HCT116 (cell line): Measurements from ENCODE around the gene STX2. TPM values are rescaled to one million over a fixed set of nuclear protein-coding genes. Genes with fewer than 3 reads are reported as not detected.

Experiments
- ATAC-seq: fragments of 200-7000 bp; cut with Tn5 transposase; 2 replicates; pipeline ENCODE4 v1.9.1; 2020; ENCODE audit warnings: mild to moderate bottlenecking, moderate library complexity
- BruUV-seq: library from RNA; stranded (reverse); fragments of 400-500 nt; replicated peaks from 2 replicates; lab custom pipeline; 2021; lab: Mats Ljungman, UMichigan
- CTCF ChIA-PET: fragments of 300-600 bp; sonication (Branson Sonifier 250); formaldehyde crosslinking; loops from one replicate; lab custom pipeline; 2021; ENCODE audit warnings: antibody characterized with exemption; lab: Charles Lee
- POLR2A ChIA-PET: fragments of 300-600, 350-600 bp; sonication (Branson Sonifier 250); formaldehyde crosslinking; loops from one replicate; lab custom pipeline; 2021; ENCODE audit warnings: antibody characterized with exemption; lab: Charles Lee
- RAD21 ChIA-PET, 2 experiments: fragments of 300-600 bp; sonication (Branson Sonifier 250); formaldehyde crosslinking; loops; one replicate each; lab custom pipeline; 2023; ENCODE audit warnings: low total read pairs in 2 of 2; ENCODE audit not compliant: uncharacterized antibody in 2 of 2, unreplicated experiment in 2 of 2, low non-redundant PET in 1 of 2; lab: Charles Lee
- DNase-seq: peaks from one replicate; pipeline ENCODE4 v3.0.0-alpha.2; 2010; ENCODE audit warnings: low read depth, low spot score
- H2AFZ ChIP-seq: fragments of 200-600 bp; shearing (Covaris generic), sonication (generic); 2 replicates; pipeline ENCODE4 v1.6.1; 2017; ENCODE audit warnings: low read depth, mixed run types, mixed read lengths, antibody characterized with exemption, low read length; ENCODE audit not compliant: poor library complexity, severe bottlenecking
- H3K27ac ChIP-seq: 2 replicates; pipeline ENCODE4 v1.5.1; 2012; ENCODE audit warnings: low read depth, low read length
- H3K27me3 ChIP-seq: fragments of 200-600 bp; sonication (generic); 2 replicates; pipeline ENCODE4 v1.6.1; 2016; ENCODE audit warnings: mixed run types, low read length, mixed read lengths; ENCODE audit not compliant: insufficient read depth
- H3K36me3 ChIP-seq, 2 experiments: fragments of 200-500 bp in 1 of 2; fragments of 200-600 bp in 1 of 2; sonication (Bioruptor generic) in 1 of 2; sonication (generic) in 1 of 2; 2 replicates each; pipeline versions ENCODE4 v1.5.1 to v1.6.1; 2014 to 2016; ENCODE audit warnings: low read length in 2 of 2, inconsistent platforms in 1 of 2, mixed read lengths in 1 of 2, mixed run types in 1 of 2; ENCODE audit not compliant: insufficient read depth in 2 of 2, control insufficient read depth in 1 of 2
- H3K4me1 ChIP-seq, 2 experiments: fragments of 200-600 bp in 1 of 2; sonication (generic) in 1 of 2; 2 replicates each; pipeline versions ENCODE4 v1.5.1 to v1.6.1; 2012 to 2017; ENCODE audit warnings: low read length in 2 of 2, inconsistent platforms in 1 of 2, mild to moderate bottlenecking in 1 of 2, mixed read lengths in 1 of 2, mixed run types in 1 of 2, moderate library complexity in 1 of 2; ENCODE audit not compliant: insufficient read depth in 2 of 2, control insufficient read depth in 1 of 2
- H3K4me2 ChIP-seq: fragments of 200-600 bp; sonication (generic); 2 replicates; pipeline ENCODE4 v1.6.1; 2017; ENCODE audit warnings: mixed run types, low read length, mixed read lengths
- H3K4me3 ChIP-seq, 2 experiments: fragments of 200-600 bp in 1 of 2; sonication (generic) in 1 of 2; replicated peaks in 1 of 2; 2 replicates each; pipeline ENCODE4 v1.5.1; 2011 to 2016; ENCODE audit warnings: low read length in 2 of 2, control low read depth in 1 of 2, low read depth in 1 of 2, mild to moderate bottlenecking in 1 of 2, mixed read lengths in 1 of 2, mixed run types in 1 of 2
- H3K79me2 ChIP-seq: fragments of 200-600 bp; sonication (generic); 2 replicates; pipeline ENCODE4 v1.6.1; 2017; ENCODE audit warnings: mild to moderate bottlenecking, mixed run types, low read length, moderate library complexity, mixed read lengths; ENCODE audit not compliant: insufficient read depth
- H3K9ac ChIP-seq: fragments of 200-600 bp; sonication (generic); 2 replicates; pipeline ENCODE4 v1.6.1; 2016; ENCODE audit warnings: low read length, mixed read lengths
- H3K9me2 ChIP-seq: fragments of 200-600 bp; sonication (generic), shearing (Covaris generic); 2 replicates; pipeline ENCODE4 v1.6.1; 2017; ENCODE audit warnings: mixed run types, mild to moderate bottlenecking, moderate library complexity; ENCODE audit not compliant: insufficient read depth
- H3K9me3 ChIP-seq, 2 experiments: fragments of 200-500 bp in 1 of 2; fragments of 200-600 bp in 1 of 2; sonication (Bioruptor generic) in 1 of 2; sonication (generic) in 1 of 2; 2 replicates each; pipeline ENCODE4 v1.6.1; 2014 to 2017; ENCODE audit warnings: low read length in 2 of 2, mixed read lengths in 2 of 2, inconsistent platforms in 1 of 2, low read depth in 1 of 2, mild to moderate bottlenecking in 1 of 2, mixed run types in 1 of 2, moderate library complexity in 1 of 2; ENCODE audit not compliant: control insufficient read depth in 1 of 2, insufficient read depth in 1 of 2
- H4K20me1 ChIP-seq: fragments of 200-600 bp; sonication (generic), shearing (Covaris generic); 2 replicates; pipeline ENCODE4 v1.6.1; 2017; ENCODE audit warnings: mixed run types, mild to moderate bottlenecking, moderate library complexity; ENCODE audit not compliant: insufficient read depth
- ATF3 ChIP-seq: IDR thresholded peaks from 2 replicates; pipeline ENCODE4 v1.6.1; 2012
- CTCF ChIP-seq, 3 experiments: fragments of 200-600 bp in 1 of 3; sonication (generic) in 1 of 3; IDR thresholded peaks in 2 of 3; conservative IDR thresholded peaks in 1 of 3; 2 replicates each; pipeline ENCODE4 v1.5.1; 2012 to 2017; ENCODE audit warnings: low read depth in 2 of 3, low read length in 2 of 3, antibody characterized with exemption in 1 of 3, borderline replicate concordance in 1 of 3, control low read depth in 1 of 3, mild to moderate bottlenecking in 1 of 3, mixed read lengths in 1 of 3, mixed run types in 1 of 3, moderate library complexity in 1 of 3; ENCODE audit not compliant: insufficient read depth in 1 of 3
- EGR1 ChIP-seq: IDR thresholded peaks from 2 replicates; pipeline ENCODE4 v1.6.1; 2012; ENCODE audit warnings: low read depth
- ELF1 ChIP-seq: IDR thresholded peaks from 2 replicates; pipeline ENCODE4 v1.6.1; 2012; ENCODE audit warnings: low read depth, borderline replicate concordance
- FOSL1 ChIP-seq: IDR thresholded peaks from 2 replicates; pipeline ENCODE4 v1.6.1; 2012; ENCODE audit warnings: low read depth
- JUND ChIP-seq: IDR thresholded peaks from 2 replicates; pipeline ENCODE4 v1.6.1; 2012
- MAX ChIP-seq: IDR thresholded peaks from 2 replicates; pipeline ENCODE4 v1.6.1; 2012
- POLR2A ChIP-seq: IDR thresholded peaks from 2 replicates; pipeline ENCODE4 v1.7.0; 2011; ENCODE audit warnings: borderline replicate concordance; ENCODE audit not compliant: insufficient read depth, insufficient read length; ENCODE audit errors: extremely low read depth
- POLR2AphosphoS5 ChIP-seq: IDR thresholded peaks from 2 replicates; pipeline ENCODE4 v1.6.1; 2011; ENCODE audit warnings: mild to moderate bottlenecking, low read depth, low read length, moderate library complexity
- RAD21 ChIP-seq: IDR thresholded peaks from 2 replicates; pipeline ENCODE4 v1.6.1; 2012; ENCODE audit warnings: low read depth, mild to moderate bottlenecking
- REST ChIP-seq: IDR thresholded peaks from 2 replicates; pipeline ENCODE4 v1.6.1; 2012; ENCODE audit warnings: low read depth
- SIN3A ChIP-seq: IDR thresholded peaks from 2 replicates; pipeline ENCODE4 v1.6.1; 2012; ENCODE audit warnings: low read depth
- SP1 ChIP-seq: IDR thresholded peaks from 2 replicates; pipeline ENCODE4 v1.6.1; 2012; ENCODE audit warnings: low read depth
- YY1 ChIP-seq: IDR thresholded peaks from 2 replicates; pipeline ENCODE4 v1.6.1; 2011; ENCODE audit warnings: low read length, low read depth, moderate library complexity, mild to moderate bottlenecking; ENCODE audit not compliant: insufficient replicate concordance; ENCODE audit errors: extremely low read depth
- ZBTB33 ChIP-seq: IDR thresholded peaks from 2 replicates; pipeline ENCODE4 v1.6.1; 2011; ENCODE audit warnings: mild to moderate bottlenecking, low read length, moderate library complexity; ENCODE audit not compliant: insufficient replicate concordance; ENCODE audit errors: extremely low read depth
- ZFX ChIP-seq: fragments of 450-650 bp; IDR thresholded peaks from 2 replicates; pipeline ENCODE4 v1.6.1; 2017
- intact Hi-C: fragments of 100-400 bp; cut with micrococcal nuclease; formaldehyde crosslinking; loops from 2 replicates; pipeline ENCODE4 v1.10.0; 2022
- total RNA-seq: library from RNA; stranded (reverse); gene quantifications from one replicate; pipeline ENCODE4 v1.2.1, GENCODE V29; 2021; ENCODE audit not compliant: unreplicated experiment

The STX2 gene
- total RNA-seq, 1 experiment from 2014 or later = 19.2 TPM

GRCh38 chr12:130770413-130771028 lies 68.5 kb downstream of the STX2 start:
- H3K4me3 ChIP-seq = no peak overlapping the region
- DNase-seq (no peak), ATAC-seq (peak; percentile 54; the same call in 1 of the 2 replicates)
- H3K9me2 ChIP-seq = no peaks in the 10 kb centered on the region
- no peak for TF ChIP-seq REST
- TF ChIP-seq POLR2AphosphoS5 = no peak
- no peak for TF ChIP-seq SP1
- TF ChIP-seq ATF3 = no peak
- no peak for TF ChIP-seq ZFX
- no peak for TF ChIP-seq JUND
- no peak for TF ChIP-seq POLR2A
- no peak for TF ChIP-seq SIN3A
- TF ChIP-seq RAD21 = no peak
- TF ChIP-seq CTCF (IDR thresholded peaks at IDR 0.05 in 2 of 3, conservative IDR thresholded peaks at IDR 0.05 in 1 of 3; ENCODE audit: borderline replicate concordance in 1 of 3, insufficient read depth in 1 of 3, low read depth in 2 of 3, low read length in 2 of 3) = no peak
- no peak for TF ChIP-seq FOSL1
- no peak for TF ChIP-seq MAX
- TF ChIP-seq ELF1 = no peak
- TF ChIP-seq YY1 = no peak
- no peak for TF ChIP-seq EGR1
- TF ChIP-seq ZBTB33 = no peak
- H3K27me3 ChIP-seq = peaks cover 10% of the 10 kb centered on the region; the same call in 1 of the 2 replicates
- H3K36me3 ChIP-seq = no peaks in the 10 kb centered on the region
- ChIA-PET POLR2A (no interaction called here), CTCF (no interaction called here), RAD21 (no interaction called here)
- no TSS peak for BruUV-seq
- H3K4me1 ChIP-seq = peaks cover 0 to 6% of the 10 kb centered on the region in 2 experiments; a peak in 2 of 4 replicates
- H3K9ac ChIP-seq = no peak overlapping the region
- H2AFZ ChIP-seq = no peak overlapping the region
- no peaks in the 10 kb centered on the region for H3K79me2 ChIP-seq
- H3K27ac ChIP-seq = no peak overlapping the region
- intact Hi-C loops = no loop called here
- no peaks in the 10 kb centered on the region for H4K20me1 ChIP-seq
- no peak overlapping the region for H3K4me2 ChIP-seq
- no peaks in the 10 kb centered on the region; a peak in 1 of 4 replicates for H3K9me3 ChIP-seq
